HAP-1 (cell line): ENCODE results near the gene TPRN.
"Not testable (repeated sequence)": the region's sequence is repeated elsewhere in the genome, so short reads cannot be mapped to it uniquely, and the experiment has no call there.

ENCODE experiments used
- DNase-seq, 2 experiments: peaks; one replicate each; pipeline ENCODE4 v3.0.0-alpha.2; 2016 to 2020; ENCODE audit warnings: low spot score in 2 of 2
- H3K27me3 ChIP-seq: fragments of 250-450 bp; sonication (Bioruptor Pico); 2 replicates; pipeline ENCODE4 v1.5.1; 2020; ENCODE audit warnings: low read depth, mild to moderate bottlenecking, moderate library complexity
- H3K36me3 ChIP-seq: fragments of 250-450 bp; sonication (Bioruptor Pico); replicated peaks from 2 replicates; pipeline ENCODE4 v1.5.1; 2020; ENCODE audit warnings: mild to moderate bottlenecking
- H3K4me1 ChIP-seq: fragments of 250-450 bp; sonication (Bioruptor Pico); 2 replicates; pipeline ENCODE4 v1.5.1; 2020; ENCODE audit warnings: mild to moderate bottlenecking
- H3K4me3 ChIP-seq: fragments of 250-450 bp; sonication (Bioruptor Pico); 2 replicates; pipeline ENCODE4 v1.5.1; 2020; ENCODE audit warnings: mild to moderate bottlenecking, moderate library complexity
- H3K9me3 ChIP-seq: fragments of 250-450 bp; sonication (Bioruptor Pico); 2 replicates; pipeline ENCODE4 v1.5.1; 2020; ENCODE audit warnings: mild to moderate bottlenecking, moderate library complexity
- in situ Hi-C: fragments of 300-500 bp; cut with MboI; formaldehyde crosslinking; loops from 3 replicates; pipeline ENCODE4 v1.14.3; 2020; ENCODE audit warnings: low sequenced_read_pairs, inconsistent platforms, mixed read lengths

TPRN gene, protein sequence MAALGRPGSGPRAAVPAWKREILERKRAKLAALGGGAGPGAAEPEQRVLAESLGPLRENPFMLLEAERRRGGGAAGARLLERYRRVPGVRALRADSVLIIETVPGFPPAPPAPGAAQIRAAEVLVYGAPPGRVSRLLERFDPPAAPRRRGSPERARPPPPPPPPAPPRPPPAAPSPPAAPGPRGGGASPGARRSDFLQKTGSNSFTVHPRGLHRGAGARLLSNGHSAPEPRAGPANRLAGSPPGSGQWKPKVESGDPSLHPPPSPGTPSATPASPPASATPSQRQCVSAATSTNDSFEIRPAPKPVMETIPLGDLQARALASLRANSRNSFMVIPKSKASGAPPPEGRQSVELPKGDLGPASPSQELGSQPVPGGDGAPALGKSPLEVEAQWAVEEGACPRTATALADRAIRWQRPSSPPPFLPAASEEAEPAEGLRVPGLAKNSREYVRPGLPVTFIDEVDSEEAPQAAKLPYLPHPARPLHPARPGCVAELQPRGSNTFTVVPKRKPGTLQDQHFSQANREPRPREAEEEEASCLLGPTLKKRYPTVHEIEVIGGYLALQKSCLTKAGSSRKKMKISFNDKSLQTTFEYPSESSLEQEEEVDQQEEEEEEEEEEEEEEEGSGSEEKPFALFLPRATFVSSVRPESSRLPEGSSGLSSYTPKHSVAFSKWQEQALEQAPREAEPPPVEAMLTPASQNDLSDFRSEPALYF

DNA sequence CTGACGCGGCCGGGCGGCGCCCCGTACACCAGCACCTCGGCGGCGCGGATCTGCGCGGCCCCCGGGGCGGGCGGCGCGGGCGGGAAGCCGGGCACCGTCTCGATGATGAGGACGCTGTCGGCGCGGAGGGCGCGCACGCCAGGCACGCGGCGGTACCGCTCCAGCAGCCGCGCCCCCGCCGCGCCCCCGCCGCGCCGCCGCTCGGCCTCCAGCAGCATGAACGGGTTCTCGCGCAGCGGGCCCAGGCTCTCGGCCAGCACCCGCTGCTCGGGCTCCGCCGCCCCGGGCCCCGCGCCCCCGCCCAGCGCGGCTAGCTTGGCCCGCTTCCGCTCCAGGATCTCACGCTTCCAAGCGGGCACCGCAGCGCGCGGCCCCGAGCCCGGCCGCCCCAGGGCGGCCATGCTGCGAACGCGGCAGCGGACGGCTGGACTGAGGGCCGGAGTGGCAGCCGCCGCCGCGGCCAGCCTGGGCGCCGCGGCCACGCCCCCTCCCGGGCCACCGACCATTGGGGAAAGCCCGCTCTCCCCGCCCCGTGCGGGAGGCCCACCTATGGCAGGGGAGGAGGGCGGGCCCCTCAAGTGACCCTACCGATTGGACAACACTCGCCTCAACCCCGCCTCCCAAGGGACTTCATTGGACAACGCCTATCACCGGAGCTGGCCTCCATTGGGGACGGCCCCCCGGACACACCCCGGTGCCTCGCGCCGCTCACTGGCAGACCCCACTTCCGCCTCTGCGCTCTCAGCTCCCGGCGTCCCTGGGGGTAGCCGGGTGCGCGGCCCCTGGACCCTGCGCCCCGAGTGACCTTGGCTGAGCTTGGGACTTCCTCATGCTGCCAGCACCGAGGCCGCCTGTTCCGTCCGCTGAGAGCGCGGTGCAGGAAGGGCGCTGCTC lies at the start of gene TPRN:
TPRN (minus strand) TSS at position 431 of the 894 bp plus-strand sequence; CDS start at position 401, 30 bp downstream.
- in situ Hi-C loops, result no loop called here
- Histone ChIP-seq H3K36me3 (peaks cover 13% of the 10 kb centered on the region; the same call in 1 of the 2 replicates), H3K27me3 (no peaks in the 10 kb centered on the region), H3K4me1 (peaks cover 32% of the 10 kb centered on the region), H3K9me3 (no peaks in the 10 kb centered on the region), H3K4me3 (peak within 1 kb of the TSS; percentile 58)
- peak; percentile 99 to 100 for DNase-seq

DNA sequence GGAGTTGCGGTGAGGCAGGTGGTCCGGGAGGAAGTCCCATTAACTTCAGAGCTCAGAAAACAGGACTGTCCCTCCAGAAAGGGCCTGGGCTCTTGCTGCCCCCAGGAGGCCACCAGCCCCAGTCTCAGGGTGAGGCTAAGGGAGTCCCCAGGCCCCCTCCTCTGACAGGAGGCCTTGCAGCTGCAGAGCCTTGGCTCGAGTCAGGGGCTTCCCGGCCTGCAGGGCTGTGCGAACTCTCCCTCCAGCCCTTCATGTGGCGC lies 47.3 kb upstream of the TPRN start:
- Histone ChIP-seq H3K4me3 (no peak overlapping the region), H3K27me3 (no peaks in the 10 kb centered on the region), H3K36me3 (peaks cover 13% of the 10 kb centered on the region), H3K9me3 (no peaks in the 10 kb centered on the region), H3K4me1 (no peaks in the 10 kb centered on the region; the same call in 1 of the 2 replicates)
- DNase-seq, result no peak
- in situ Hi-C loops, result loop anchor here (25.0 kb wide), 1 partner anchor 461 kb away; the partner anchor contains the start of genes CCDC183 and TMEM141

DNA sequence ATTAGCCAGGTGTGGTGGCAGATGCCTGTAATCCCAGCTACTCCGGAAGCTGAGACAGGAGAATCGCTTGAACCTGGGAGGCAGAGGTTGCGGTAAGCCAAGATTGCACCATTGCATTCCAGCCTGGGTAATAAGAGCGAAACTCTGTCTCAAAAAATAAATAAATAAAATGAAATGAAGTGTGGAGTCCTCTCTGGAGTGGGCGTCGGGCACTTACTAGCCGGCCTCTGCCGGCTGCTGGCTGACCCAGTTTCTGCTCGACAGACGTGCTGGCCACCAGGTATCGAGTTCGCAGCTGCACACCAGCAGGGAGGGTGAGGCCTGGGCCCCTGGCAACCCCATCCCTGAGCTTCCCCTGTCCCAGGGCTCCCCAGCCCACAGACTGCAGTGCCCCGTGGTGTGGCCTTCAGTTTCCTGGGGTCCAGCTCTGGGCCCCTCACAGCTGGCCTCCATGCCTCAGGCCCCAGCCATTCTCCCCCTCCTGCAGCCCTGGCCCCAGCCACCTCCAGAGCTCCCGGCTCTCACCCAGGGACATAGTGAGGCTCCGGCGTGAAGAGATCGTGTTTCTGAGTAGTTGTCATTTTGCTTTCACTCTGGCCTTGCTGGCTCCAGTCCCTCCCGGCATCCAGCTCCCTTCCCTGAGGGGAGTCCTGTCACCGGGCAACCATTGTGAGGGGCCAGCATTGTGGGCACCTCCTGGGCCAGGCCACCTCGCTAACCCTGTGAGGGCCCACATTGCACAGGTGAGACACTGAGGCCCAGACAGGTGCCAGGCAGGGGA lies 46.8 kb upstream of the TPRN start:
- no peak for DNase-seq
- Histone ChIP-seq H3K4me3 (no peak overlapping the region), H3K36me3 (peaks cover 18% of the 10 kb centered on the region), H3K4me1 (no peaks in the 10 kb centered on the region; the same call in none of the 2 replicates), H3K27me3 (no peaks in the 10 kb centered on the region), H3K9me3 (no peaks in the 10 kb centered on the region)
- in situ Hi-C loops, result loop anchor here (25.0 kb wide), 1 partner anchor 460 kb away; the partner anchor contains the start of genes CCDC183 and TMEM141

DNA sequence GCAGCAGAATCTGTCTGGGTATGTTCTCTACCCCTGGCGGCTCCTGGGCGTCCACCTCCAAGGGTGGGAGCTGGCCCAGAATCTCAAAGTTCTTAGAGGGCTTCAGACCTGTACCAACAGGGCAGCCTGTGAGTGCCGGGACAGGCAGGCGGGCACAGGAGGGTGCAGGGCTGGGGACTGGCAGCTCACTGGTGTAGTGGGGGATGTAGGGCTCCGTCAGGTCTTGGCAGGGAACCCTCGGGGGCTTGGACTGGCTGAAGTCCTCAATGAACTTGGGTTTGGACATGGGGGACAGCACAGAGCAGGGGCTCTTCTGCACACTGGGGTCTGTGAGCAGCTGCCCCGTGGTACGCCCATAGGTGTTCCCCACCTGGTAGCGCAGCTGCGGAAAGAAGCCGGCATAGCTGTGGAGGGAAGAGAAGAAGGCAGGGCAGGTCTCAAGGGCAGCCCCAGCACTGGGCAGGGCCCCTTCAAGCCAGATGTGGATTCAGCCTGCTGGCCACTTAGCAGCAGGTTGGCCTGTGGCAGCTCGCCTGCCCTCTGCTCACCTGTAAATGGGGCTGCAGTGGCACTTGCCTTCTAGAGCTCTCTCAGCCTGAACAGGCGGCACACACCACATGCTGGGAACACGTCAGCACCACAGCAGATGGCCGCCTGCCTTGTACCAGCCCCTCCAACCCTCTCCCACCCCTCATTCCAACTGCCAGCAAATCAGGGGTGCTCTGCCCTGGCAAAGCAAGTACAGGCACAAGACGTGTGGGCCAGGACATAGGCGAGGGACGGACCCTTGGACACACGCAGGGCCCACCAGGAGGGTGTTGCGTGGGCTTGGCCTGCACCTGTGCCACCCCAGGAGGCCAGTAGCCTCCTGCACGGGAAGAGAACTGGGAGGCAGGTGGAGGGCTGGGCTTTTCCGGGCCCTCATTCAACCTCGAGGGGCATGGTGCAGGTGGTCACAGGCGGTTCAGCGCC lies 45.2 kb upstream of the TPRN start:
- Histone ChIP-seq H3K27me3 (no peaks in the 10 kb centered on the region), H3K36me3 (peaks cover 26% of the 10 kb centered on the region), H3K4me1 (no peaks in the 10 kb centered on the region; the same call in none of the 2 replicates), H3K9me3 (no peaks in the 10 kb centered on the region), H3K4me3 (no peak overlapping the region)
- no peak for DNase-seq
- in situ Hi-C loops, result loop anchor here (25.0 kb wide), 1 partner anchor 458 kb away; the partner anchor contains the start of genes CCDC183 and TMEM141

DNA sequence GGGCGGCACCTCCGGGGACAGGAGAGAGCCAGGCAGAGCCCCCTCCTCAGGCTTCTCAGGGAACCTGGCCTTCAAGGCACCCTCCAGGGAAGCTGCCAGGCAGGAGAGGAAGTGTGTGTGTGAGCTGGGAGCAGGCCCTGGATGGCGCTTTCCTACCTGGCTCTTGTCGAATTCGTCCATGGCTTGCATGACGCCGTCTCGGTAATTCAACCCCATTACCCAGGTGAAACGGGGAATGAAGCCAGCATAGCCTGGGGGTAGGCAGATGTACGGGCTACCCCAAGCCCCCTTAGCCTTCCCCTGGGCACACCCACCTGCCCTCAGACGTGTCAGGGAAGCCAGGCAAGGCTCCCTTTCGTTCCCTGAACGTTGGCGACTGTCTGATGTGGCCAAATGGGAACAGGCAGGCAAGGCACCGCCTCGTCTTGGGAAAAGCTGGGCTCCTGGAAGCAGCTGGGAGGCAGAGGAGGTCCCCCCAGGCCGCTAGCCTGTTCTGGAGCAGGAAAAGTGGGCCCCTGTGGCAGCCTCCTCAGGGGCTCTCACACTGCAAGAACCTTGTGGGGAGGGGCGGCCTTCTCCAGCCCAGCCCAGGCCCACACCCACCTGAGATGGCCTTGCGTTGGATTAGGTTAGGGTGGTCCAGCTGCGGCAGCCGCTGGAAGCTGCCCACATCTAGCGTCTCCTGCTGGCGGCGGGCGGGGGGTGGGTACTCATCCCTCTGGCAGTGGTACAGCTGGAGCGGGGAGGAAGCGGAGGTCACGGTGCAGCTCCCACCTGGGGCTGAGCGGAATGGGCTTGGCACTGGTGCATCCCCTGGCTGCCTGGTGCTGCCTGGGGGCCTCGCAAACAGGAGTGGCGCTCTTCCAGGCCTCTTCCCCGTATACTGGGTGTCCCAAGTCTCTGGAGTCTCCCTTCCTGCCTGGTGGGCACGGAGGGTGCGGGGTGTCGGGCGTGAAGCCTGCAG lies 44.2 kb upstream of the TPRN start:
- in situ Hi-C loops, result loop anchor here (25.0 kb wide), 1 partner anchor 457 kb away; the partner anchor contains the start of genes CCDC183 and TMEM141
- no peaks in the 10 kb centered on the region for H3K9me3 ChIP-seq
- DNase-seq, result no peak
- H3K4me3 ChIP-seq, result no peak overlapping the region
- peaks cover 26% of the 10 kb centered on the region for H3K36me3 ChIP-seq
- no peaks in the 10 kb centered on the region; the same call in none of the 2 replicates for H3K4me1 ChIP-seq
- H3K27me3 ChIP-seq, result no peaks in the 10 kb centered on the region

DNA sequence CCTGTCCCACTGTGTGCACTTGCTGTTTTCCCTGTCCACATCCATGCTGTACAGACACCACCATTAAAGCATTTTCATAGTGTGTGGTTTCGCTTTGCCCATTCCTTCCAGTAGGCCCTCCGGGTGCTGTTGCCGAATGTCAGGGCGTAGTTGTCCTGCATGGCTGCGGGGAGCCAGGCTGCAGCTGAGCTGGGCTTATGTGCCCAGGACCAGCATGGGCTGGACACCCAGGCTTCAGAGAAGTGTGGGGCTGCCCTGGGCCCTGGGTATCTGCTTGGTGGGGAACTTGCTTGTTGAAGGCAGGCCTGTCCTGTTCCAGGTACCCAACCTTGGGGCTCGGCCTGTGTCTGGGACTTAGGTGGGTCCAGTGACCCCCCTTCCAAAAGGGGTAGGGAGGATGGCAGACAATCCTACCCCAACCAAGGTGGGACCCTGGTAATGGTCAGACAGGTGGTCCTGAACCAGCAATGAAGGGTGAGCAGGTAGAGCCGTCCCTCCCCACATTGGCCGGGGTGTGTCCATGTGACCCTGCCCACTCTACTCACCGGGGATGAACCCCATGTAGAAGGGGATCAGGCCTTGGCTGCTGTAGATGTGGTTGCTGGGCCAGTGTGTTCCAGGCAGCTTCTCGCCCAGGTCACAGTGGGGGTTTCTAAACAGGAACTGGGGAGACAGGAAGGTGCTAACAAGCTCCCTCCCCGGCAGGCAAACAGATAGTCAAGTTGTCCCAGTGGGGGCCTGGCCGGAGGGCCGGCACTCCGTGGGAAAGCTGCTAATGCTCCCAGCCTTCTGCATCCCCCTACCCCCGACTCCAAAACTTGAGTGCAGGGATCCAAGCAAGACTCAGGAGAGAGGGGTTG lies 43.3 kb upstream of the TPRN start:
- in situ Hi-C loops, result loop anchor here (25.0 kb wide), 1 partner anchor 457 kb away; the partner anchor contains the start of genes CCDC183 and TMEM141
- H3K4me1 ChIP-seq, result peaks cover 4% of the 10 kb centered on the region
- DNase-seq, result no peak
- no peaks in the 10 kb centered on the region for H3K27me3 ChIP-seq
- no peak overlapping the region for H3K4me3 ChIP-seq
- H3K36me3 ChIP-seq, result peaks cover 27% of the 10 kb centered on the region
- H3K9me3 ChIP-seq, result no peaks in the 10 kb centered on the region

DNA sequence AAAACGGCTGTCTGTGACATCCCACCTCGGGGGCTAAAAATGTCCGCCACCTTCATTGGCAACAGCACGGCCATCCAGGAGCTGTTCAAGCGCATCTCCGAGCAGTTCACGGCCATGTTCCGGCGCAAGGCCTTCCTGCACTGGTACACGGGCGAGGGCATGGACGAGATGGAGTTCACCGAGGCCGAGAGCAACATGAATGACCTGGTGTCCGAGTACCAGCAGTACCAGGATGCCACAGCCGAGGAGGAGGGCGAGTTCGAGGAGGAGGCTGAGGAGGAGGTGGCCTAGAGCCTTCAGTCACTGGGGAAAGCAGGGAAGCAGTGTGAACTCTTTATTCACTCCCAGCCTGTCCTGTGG lies 42.7 kb upstream of the TPRN start:
- not testable (repeated sequence) for H3K27me3 ChIP-seq, H3K4me1 ChIP-seq
- in situ Hi-C loops, result loop anchor here (25.0 kb wide), 1 partner anchor 456 kb away; the partner anchor contains the start of genes CCDC183 and TMEM141

DNA sequence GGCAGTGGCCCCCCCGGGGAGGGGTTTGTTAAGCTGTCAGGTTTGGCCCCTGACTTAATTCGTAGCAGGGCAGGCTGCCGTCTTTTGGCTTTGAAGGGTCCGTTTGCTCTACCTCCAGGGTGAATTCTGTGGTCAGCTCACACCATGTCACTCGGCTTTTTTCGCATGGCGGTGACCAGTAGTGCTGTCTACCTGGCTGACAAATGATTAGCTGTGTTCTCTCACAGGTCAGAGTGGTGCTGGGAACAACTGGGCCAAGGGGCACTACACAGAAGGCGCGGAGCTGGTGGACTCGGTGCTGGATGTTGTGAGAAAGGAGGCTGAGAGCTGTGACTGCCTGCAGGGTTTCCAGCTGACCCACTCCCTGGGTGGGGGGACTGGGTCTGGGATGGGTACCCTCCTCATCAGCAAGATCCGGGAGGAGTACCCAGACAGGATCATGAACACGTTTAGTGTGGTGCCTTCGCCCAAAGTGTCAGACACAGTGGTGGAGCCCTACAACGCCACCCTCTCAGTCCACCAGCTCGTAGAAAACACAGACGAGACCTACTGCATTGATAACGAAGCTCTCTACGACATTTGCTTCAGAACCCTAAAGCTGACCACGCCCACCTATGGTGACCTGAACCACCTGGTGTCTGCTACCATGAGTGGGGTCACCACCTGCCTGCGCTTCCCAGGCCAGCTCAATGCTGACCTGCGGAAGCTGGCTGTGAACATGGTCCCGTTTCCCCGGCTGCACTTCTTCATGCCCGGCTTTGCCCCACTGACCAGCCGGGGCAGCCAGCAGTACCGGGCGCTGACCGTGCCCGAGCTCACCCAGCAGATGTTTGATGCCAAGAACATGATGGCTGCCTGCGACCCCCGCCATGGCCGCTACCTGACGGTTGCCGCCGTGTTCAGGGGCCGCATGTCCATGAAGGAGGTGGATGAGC lies 42.0 kb upstream of the TPRN start:
- Histone ChIP-seq H3K36me3 (peaks cover 30% of the 10 kb centered on the region), H3K4me3 (peak overlapping the region; percentile 82), H3K27me3 (no peaks in the 10 kb centered on the region), H3K9me3 (no peaks in the 10 kb centered on the region), H3K4me1 (peaks cover 6% of the 10 kb centered on the region)
- DNase-seq, result no peak
- in situ Hi-C loops, result loop anchor here (25.0 kb wide), 1 partner anchor 455 kb away; the partner anchor contains the start of genes CCDC183 and TMEM141

More for the DNA sequence above, 42.7 kb upstream of the TPRN start:
- H3K36me3 ChIP-seq, result peaks cover 30% of the 10 kb centered on the region
- H3K9me3 ChIP-seq, H3K4me3 ChIP-seq, DNase-seq: not testable (repeated sequence)

DNA sequence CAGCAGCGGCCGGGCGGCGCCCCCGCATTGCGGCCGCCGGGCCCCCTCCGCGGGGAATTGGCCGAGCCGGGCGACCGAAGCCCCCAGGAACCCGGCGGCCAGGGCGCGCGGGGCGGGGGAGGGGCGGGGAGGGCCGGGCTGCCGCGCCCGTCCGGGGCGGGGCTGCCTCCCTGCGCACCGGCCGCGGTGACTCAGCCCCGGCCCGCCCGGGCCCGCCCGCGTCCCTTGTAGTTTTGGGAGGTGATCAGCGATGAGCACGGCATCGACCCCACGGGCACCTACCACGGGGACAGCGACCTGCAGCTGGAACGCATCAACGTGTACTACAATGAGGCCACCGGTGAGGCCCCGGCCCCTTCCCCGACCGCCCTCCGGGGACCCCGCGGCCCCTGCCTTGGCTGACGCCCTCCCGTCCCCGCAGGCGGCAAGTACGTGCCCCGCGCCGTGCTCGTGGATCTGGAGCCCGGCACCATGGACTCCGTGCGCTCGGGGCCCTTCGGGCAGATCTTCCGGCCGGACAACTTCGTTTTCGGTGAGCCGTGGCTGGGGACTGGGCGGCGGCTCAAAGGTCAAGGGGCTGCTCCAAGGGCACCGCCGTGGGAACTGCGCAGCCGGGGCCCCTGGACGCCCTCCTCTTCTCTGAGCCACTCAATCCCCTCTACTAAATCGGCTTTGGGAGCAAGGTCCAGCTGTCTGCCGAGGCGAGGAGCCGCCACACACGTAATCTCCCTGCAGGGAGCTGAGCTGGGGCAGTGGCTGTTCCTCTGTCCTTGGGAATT lies 41.1 kb upstream of the TPRN start:
- no peaks in the 10 kb centered on the region for H3K9me3 ChIP-seq
- in situ Hi-C loops, result loop anchor here (25.0 kb wide), 1 partner anchor 454 kb away; the partner anchor contains the start of genes CCDC183 and TMEM141
- peak overlapping the region; percentile 82 for H3K4me3 ChIP-seq
- no peak for DNase-seq
- peaks cover 10% of the 10 kb centered on the region for H3K4me1 ChIP-seq
- peaks cover 30% of the 10 kb centered on the region for H3K36me3 ChIP-seq
- H3K27me3 ChIP-seq, result no peaks in the 10 kb centered on the region
